Testis (tissue), 2 donors: Measurements from ENCODE around the gene HS6ST3.

Experiments used
- POLR2A ChIP-seq: fragments of 450-650 bp; IDR thresholded peaks from one replicate; pipeline ENCODE4 v1.6.1; 2017; ENCODE audit warnings: antibody characterized with exemption, mild to moderate bottlenecking, moderate library complexity
- TF ChIP-seq, protein P1 (sequence below), 3 experiments: fragments of 450-650 bp in 2 of 3; fragments of 200-600 bp in 1 of 3; sonication (generic) in 1 of 3; IDR thresholded peaks; one replicate each; pipeline ENCODE4 v1.5.1; 2016 to 2019; ENCODE audit warnings: antibody characterized with exemption in 3 of 3, mild to moderate bottlenecking in 2 of 3, moderate library complexity in 1 of 3

DNA sequence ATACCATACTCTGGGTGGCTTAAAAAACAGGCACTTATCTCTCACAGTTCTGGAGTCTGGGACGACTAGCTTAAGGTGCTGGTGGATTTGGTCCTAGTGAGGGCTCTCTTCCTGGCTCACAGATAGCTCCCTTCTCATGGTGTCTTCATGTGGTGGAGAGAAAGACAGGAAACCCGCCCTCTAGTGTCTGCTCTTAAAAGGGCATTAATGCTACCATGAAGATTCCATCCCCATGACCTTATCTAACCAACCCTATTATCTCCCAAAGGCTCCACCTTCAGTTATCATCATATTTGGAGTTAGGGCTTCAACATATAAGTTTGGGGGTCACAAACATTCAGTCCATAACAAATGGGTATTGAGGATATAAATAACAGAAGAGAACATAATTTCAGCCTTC is 139.4 kb downstream of the HS6ST3 start:
- TF ChIP-seq, protein P1, sequence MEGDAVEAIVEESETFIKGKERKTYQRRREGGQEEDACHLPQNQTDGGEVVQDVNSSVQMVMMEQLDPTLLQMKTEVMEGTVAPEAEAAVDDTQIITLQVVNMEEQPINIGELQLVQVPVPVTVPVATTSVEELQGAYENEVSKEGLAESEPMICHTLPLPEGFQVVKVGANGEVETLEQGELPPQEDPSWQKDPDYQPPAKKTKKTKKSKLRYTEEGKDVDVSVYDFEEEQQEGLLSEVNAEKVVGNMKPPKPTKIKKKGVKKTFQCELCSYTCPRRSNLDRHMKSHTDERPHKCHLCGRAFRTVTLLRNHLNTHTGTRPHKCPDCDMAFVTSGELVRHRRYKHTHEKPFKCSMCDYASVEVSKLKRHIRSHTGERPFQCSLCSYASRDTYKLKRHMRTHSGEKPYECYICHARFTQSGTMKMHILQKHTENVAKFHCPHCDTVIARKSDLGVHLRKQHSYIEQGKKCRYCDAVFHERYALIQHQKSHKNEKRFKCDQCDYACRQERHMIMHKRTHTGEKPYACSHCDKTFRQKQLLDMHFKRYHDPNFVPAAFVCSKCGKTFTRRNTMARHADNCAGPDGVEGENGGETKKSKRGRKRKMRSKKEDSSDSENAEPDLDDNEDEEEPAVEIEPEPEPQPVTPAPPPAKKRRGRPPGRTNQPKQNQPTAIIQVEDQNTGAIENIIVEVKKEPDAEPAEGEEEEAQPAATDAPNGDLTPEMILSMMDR (IDR thresholded peaks at IDR 0.05), result peak in 1 of 3 experiments; percentile 37
- no peak for TF ChIP-seq POLR2A
